Osteoblast (primary cell): ENCODE measurements around the gene DHODH. TPM values are rescaled to one million over a fixed set of nuclear protein-coding genes. Genes with fewer than 3 reads are reported as not detected.

Source experiments
- DNase-seq: peaks from one replicate; pipeline ENCODE4 v3.0.0; 2011; ENCODE audit warnings: low spot score, mixed read lengths; ENCODE audit not compliant: insufficient read length; ENCODE audit errors: missing footprints
- H2AFZ ChIP-seq: 2 replicates; pipeline ENCODE4 v1.6.0; 2011; ENCODE audit warnings: mild to moderate bottlenecking, low read length
- H3K27ac ChIP-seq: 2 replicates; pipeline ENCODE4 v1.5.1; 2011; ENCODE audit warnings: mild to moderate bottlenecking, low read depth, low read length, moderate library complexity
- H3K27me3 ChIP-seq: 2 replicates; pipeline ENCODE4 v1.6.0; 2012; ENCODE audit warnings: mild to moderate bottlenecking, control low read depth, inconsistent platforms, low read length, moderate library complexity; ENCODE audit not compliant: insufficient read depth
- H3K36me3 ChIP-seq: 2 replicates; pipeline ENCODE4 v1.5.1; 2011; ENCODE audit warnings: mild to moderate bottlenecking, low read length, control low read depth, moderate library complexity; ENCODE audit not compliant: insufficient read depth
- H3K4me1 ChIP-seq: 2 replicates; pipeline ENCODE4 v1.5.1; 2011; ENCODE audit warnings: mild to moderate bottlenecking, low read length, control low read depth, moderate library complexity; ENCODE audit not compliant: insufficient read depth
- H3K4me2 ChIP-seq: 2 replicates; pipeline ENCODE4 v1.6.0; 2011; ENCODE audit warnings: mild to moderate bottlenecking, low read length; ENCODE audit not compliant: insufficient read depth
- H3K4me3 ChIP-seq: fragments of 200-600 bp; sonication (generic); 3 replicates; pipeline ENCODE4 v1.5.1; 2012; ENCODE audit warnings: mild to moderate bottlenecking, low read length, inconsistent platforms; ENCODE audit not compliant: insufficient read depth
- H3K79me2 ChIP-seq: 2 replicates; pipeline ENCODE4 v1.6.0; 2012; ENCODE audit warnings: mild to moderate bottlenecking, low read length, control low read depth, inconsistent platforms; ENCODE audit not compliant: insufficient read depth
- H3K9me3 ChIP-seq: 2 replicates; pipeline ENCODE4 v1.5.1; 2011; ENCODE audit warnings: low read depth, low read length, control low read depth
- H4K20me1 ChIP-seq: 2 replicates; pipeline ENCODE4 v1.6.0; 2012; ENCODE audit warnings: mild to moderate bottlenecking, low read length, control low read depth; ENCODE audit not compliant: insufficient read depth
- total RNA-seq: library from RNA; depleted of rRNA; stranded (reverse); fragments of >200 nt; gene quantifications from 2 replicates; pipeline ENCODE4 v1.2.3, GENCODE V29; 2012
- TF ChIP-seq, protein P1 (sequence below): IDR thresholded peaks from 2 replicates; pipeline ENCODE4 v1.5.1; 2011; ENCODE audit warnings: mild to moderate bottlenecking, low read depth, low read length, moderate library complexity; ENCODE audit errors: extremely low read depth

The DHODH gene
- total RNA-seq, 1 donor = 4.7 TPM

DNA sequence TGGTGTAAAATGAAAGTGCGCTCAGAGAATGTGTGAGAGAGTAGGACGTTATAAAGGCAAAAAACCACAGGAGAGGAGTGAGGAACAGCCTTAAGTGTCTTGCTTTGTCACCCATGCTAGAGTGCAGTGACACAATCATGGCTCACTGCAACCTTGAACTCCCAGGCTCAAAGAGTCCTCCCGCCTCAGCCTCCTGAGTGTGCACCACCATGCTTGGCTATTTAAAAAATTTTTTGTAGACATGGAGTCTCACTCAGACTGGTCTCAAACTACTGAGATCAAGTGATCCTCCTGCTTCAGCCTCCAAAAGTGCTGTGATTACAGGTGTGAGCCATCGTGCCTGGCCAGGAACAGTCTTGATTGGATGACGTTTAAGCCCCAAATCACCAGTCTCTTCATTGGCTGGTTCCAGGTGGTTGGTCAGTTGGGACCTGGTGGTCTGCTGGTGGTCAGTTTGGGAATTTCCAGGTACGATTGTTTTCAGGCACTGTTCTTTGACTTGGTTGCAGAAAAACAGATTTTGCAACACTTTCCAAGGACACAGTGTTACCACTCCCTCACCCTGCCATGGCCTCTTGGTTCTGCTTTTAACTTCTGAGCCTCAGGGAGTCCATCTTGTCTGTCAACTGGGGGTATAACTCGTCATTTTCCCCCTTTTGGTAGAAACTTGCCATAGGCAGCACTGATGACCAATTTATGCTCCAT is 21.2 kb downstream of the DHODH start:
- H3K36me3 ChIP-seq = no peaks in the 10 kb centered on the region
- H3K4me2 ChIP-seq = no peak overlapping the region
- no peaks in the 10 kb centered on the region for H3K79me2 ChIP-seq
- no peak for DNase-seq
- no peaks in the 10 kb centered on the region for H3K4me1 ChIP-seq
- H2AFZ ChIP-seq = no peak overlapping the region
- no peak overlapping the region for H3K27ac ChIP-seq
- no peaks in the 10 kb centered on the region for H4K20me1 ChIP-seq
- TF ChIP-seq, protein P1, sequence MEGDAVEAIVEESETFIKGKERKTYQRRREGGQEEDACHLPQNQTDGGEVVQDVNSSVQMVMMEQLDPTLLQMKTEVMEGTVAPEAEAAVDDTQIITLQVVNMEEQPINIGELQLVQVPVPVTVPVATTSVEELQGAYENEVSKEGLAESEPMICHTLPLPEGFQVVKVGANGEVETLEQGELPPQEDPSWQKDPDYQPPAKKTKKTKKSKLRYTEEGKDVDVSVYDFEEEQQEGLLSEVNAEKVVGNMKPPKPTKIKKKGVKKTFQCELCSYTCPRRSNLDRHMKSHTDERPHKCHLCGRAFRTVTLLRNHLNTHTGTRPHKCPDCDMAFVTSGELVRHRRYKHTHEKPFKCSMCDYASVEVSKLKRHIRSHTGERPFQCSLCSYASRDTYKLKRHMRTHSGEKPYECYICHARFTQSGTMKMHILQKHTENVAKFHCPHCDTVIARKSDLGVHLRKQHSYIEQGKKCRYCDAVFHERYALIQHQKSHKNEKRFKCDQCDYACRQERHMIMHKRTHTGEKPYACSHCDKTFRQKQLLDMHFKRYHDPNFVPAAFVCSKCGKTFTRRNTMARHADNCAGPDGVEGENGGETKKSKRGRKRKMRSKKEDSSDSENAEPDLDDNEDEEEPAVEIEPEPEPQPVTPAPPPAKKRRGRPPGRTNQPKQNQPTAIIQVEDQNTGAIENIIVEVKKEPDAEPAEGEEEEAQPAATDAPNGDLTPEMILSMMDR = no peak
- no peak overlapping the region for H3K4me3 ChIP-seq
- no peaks in the 10 kb centered on the region for H3K9me3 ChIP-seq
- H3K27me3 ChIP-seq = no peaks in the 10 kb centered on the region

DNA sequence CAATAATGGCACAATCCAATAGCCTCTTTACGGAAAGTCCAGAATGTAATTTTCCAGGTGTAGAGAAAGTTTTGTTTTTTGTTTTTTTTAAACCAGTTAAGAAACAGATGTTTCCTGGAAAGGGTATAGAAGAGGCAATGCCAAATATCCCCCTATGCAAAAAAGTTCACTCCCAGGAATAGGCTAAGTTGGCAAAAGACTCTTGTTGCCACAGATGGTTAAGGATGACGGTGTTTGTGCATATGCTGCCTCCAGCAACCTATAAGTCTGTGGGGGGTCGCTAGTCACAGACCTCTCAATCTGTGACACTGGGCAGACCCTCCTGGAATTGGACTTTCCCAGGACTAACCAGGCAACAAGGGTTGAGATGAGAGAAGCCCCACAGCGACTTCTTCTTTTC is 24.9 kb downstream of the DHODH start:
- DNase-seq = no peak
- Histone ChIP-seq H3K79me2 (no peaks in the 10 kb centered on the region), H2AFZ (no peak overlapping the region), H4K20me1 (no peaks in the 10 kb centered on the region), H3K9me3 (no peaks in the 10 kb centered on the region), H3K4me1 (no peaks in the 10 kb centered on the region), H3K36me3 (no peaks in the 10 kb centered on the region), H3K27ac (no peak overlapping the region), H3K4me3 (no peak overlapping the region), H3K4me2 (no peak overlapping the region), H3K27me3 (no peaks in the 10 kb centered on the region)
- TF ChIP-seq, protein P1 = no peak

DNA sequence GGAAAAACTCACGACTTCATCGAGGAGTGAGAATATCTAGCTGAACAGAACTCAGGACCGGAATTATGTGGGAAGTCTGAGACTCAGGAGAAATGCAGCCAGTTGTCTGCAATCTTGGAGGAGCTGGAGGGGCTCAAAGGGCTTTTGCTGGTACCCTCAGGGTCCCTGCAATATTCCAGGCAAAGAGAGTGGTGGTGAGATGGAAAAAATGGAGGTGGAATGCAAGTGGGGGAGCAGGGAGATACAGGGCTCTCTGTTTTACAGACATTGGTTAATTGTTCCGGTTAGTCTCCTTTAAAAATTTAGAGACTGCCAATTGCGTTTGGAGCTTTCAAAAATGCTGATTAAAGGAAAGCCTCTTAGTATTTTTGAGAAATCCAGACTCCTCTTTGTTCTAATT is 27.6 kb downstream of the DHODH start:
- no peak for DNase-seq
- TF ChIP-seq, protein P1 = no peak
- Histone ChIP-seq H3K79me2 (no peaks in the 10 kb centered on the region), H3K27ac (no peak overlapping the region), H2AFZ (no peak overlapping the region), H4K20me1 (no peaks in the 10 kb centered on the region), H3K36me3 (no peaks in the 10 kb centered on the region), H3K4me2 (no peak overlapping the region), H3K4me1 (no peaks in the 10 kb centered on the region), H3K9me3 (no peaks in the 10 kb centered on the region), H3K4me3 (no peak overlapping the region), H3K27me3 (no peaks in the 10 kb centered on the region)

DNA sequence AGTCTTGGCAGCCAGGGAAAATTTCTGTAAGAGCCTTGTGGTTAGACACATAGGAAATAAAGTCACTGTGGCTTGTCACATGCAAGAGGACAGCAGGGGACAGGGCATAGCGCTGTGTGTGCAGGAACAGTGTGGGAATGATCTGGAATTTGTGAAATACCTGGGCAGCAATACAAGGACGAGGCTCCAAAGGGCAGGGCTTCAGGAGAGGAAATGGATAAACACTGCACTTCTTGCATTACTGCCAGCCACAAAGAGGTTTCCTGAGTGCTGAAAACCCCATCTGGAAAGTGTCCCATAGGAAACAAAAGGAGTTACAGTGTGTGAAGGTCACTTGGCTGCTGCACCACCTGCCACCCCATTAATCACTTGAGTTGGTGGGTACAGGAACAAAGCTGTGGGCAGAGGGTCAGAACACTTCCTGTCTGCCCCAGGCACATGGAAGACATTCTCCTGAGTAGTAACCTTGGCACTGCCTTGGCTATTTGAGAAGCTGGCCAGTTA is 33.7 kb downstream of the DHODH start:
- TF ChIP-seq, protein P1 = no peak
- no peaks in the 10 kb centered on the region for H4K20me1 ChIP-seq
- H3K4me1 ChIP-seq = no peaks in the 10 kb centered on the region
- no peak overlapping the region for H3K4me3 ChIP-seq
- no peak overlapping the region for H3K4me2 ChIP-seq
- no peaks in the 10 kb centered on the region for H3K9me3 ChIP-seq
- no peak overlapping the region for H3K27ac ChIP-seq
- no peaks in the 10 kb centered on the region for H3K36me3 ChIP-seq
- DNase-seq = no peak
- H3K27me3 ChIP-seq = no peaks in the 10 kb centered on the region
- H3K79me2 ChIP-seq = no peaks in the 10 kb centered on the region
- H2AFZ ChIP-seq = no peak overlapping the region
